ENCODE data around the gene SOD1. TPM values are rescaled to one million over a fixed set of nuclear protein-coding genes. Genes with fewer than 3 reads are reported as not detected.
"Not testable (repeated sequence)": the region's sequence is repeated elsewhere in the genome, so short reads cannot be mapped to it uniquely, and the experiment has no call there.

Gene SOD1
- total RNA-seq, 1 donor, result 207 TPM

GRCh38 chr21:31624181-31624580, 35.3 kb upstream of the SOD1 start:
- no peaks in the 10 kb centered on the region for H3K79me2 ChIP-seq (ENCODE audit: insufficient read depth, low read length)
- H3K27me3 ChIP-seq (ENCODE audit: insufficient read depth, low read length), result peaks cover 3% of the 10 kb centered on the region
- H3K9me3 ChIP-seq (ENCODE audit: low read depth, low read length), result no peaks in the 10 kb centered on the region
- H3K4me1 ChIP-seq (ENCODE audit: insufficient read depth, low read length), result no peaks in the 10 kb centered on the region
- no peak overlapping the region for H3K4me3 ChIP-seq (ENCODE audit: insufficient read depth, low read length)
- H2AFZ ChIP-seq (ENCODE audit: low read length), result no peak overlapping the region
- TF ChIP-seq CTCF (IDR thresholded peaks at IDR 0.05; ENCODE audit: extremely low read depth, low read depth, low read length), result no peak
- H4K20me1 ChIP-seq (ENCODE audit: insufficient read depth, low read length), result no peaks in the 10 kb centered on the region
- H3K4me2 ChIP-seq (ENCODE audit: insufficient read depth, low read length), result no peak overlapping the region
- no peaks in the 10 kb centered on the region for H3K36me3 ChIP-seq (ENCODE audit: insufficient read depth, low read length)
- no peak for DNase-seq (ENCODE audit: insufficient read length, low spot score, missing footprints)
- H3K27ac ChIP-seq (ENCODE audit: low read depth, low read length), result no peak overlapping the region

- no peak overlapping the region for H3K27ac ChIP-seq (ENCODE audit: low read depth, low read length)
- no peak overlapping the region for H3K4me2 ChIP-seq (ENCODE audit: insufficient read depth, low read length)
- H4K20me1 ChIP-seq (ENCODE audit: insufficient read depth, low read length), result no peaks in the 10 kb centered on the region
- H3K79me2 ChIP-seq (ENCODE audit: insufficient read depth, low read length), result no peaks in the 10 kb centered on the region
- no peak for DNase-seq (ENCODE audit: insufficient read length, low spot score, missing footprints)
- H3K4me1 ChIP-seq (ENCODE audit: insufficient read depth, low read length), result no peaks in the 10 kb centered on the region
- no peak for TF ChIP-seq CTCF (IDR thresholded peaks at IDR 0.05; ENCODE audit: extremely low read depth, low read depth, low read length)
- H3K4me3 ChIP-seq (ENCODE audit: insufficient read depth, low read length), result no peak overlapping the region
- H2AFZ ChIP-seq (ENCODE audit: low read length), result no peak overlapping the region
- H3K9me3 ChIP-seq (ENCODE audit: low read depth, low read length), result no peaks in the 10 kb centered on the region
- peaks cover 3% of the 10 kb centered on the region for H3K27me3 ChIP-seq (ENCODE audit: insufficient read depth, low read length)
- H3K36me3 ChIP-seq (ENCODE audit: insufficient read depth, low read length), result no peaks in the 10 kb centered on the region
Observed at GRCh38 chr21:31624961-31625491, 34.5 kb upstream of the SOD1 start.

GRCh38 chr21:31629972-31630711, 29.4 kb upstream of the SOD1 start:
- Histone ChIP-seq H4K20me1 (ENCODE audit: insufficient read depth, low read length) (no peaks in the 10 kb centered on the region), H3K79me2 (ENCODE audit: insufficient read depth, low read length) (no peaks in the 10 kb centered on the region), H3K36me3 (ENCODE audit: insufficient read depth, low read length) (no peaks in the 10 kb centered on the region), H3K27ac (ENCODE audit: low read depth, low read length) (no peak overlapping the region), H3K4me1 (ENCODE audit: insufficient read depth, low read length) (no peaks in the 10 kb centered on the region), H3K9me3 (ENCODE audit: low read depth, low read length) (no peaks in the 10 kb centered on the region), H2AFZ (ENCODE audit: low read length) (no peak overlapping the region), H3K4me3 (ENCODE audit: insufficient read depth, low read length) (no peak overlapping the region), H3K27me3 (ENCODE audit: insufficient read depth, low read length) (peaks cover 3% of the 10 kb centered on the region), H3K4me2 (ENCODE audit: insufficient read depth, low read length) (no peak overlapping the region)
- DNase-seq (ENCODE audit: insufficient read length, low spot score, missing footprints), result no peak
- TF ChIP-seq CTCF (IDR thresholded peaks at IDR 0.05; ENCODE audit: extremely low read depth, low read depth, low read length), result no peak

GRCh38 chr21:31631881-31632280, 27.6 kb upstream of the SOD1 start:
- H3K27ac ChIP-seq (ENCODE audit: low read depth, low read length); H3K4me3 ChIP-seq (ENCODE audit: insufficient read depth, low read length); H2AFZ ChIP-seq (ENCODE audit: low read length); H3K36me3 ChIP-seq (ENCODE audit: insufficient read depth, low read length); H3K79me2 ChIP-seq (ENCODE audit: insufficient read depth, low read length); H3K4me2 ChIP-seq (ENCODE audit: insufficient read depth, low read length); H3K9me3 ChIP-seq (ENCODE audit: low read depth, low read length); H3K4me1 ChIP-seq (ENCODE audit: insufficient read depth, low read length); H3K27me3 ChIP-seq (ENCODE audit: insufficient read depth, low read length); H4K20me1 ChIP-seq (ENCODE audit: insufficient read depth, low read length); DNase-seq (ENCODE audit: insufficient read length, low spot score, missing footprints): not testable (repeated sequence)

All from osteoblast (primary cell).